Heart right ventricle (tissue), 16 donors: ENCODE measurements around the gene MRTFA. TPM values are rescaled to one million over a fixed set of nuclear protein-coding genes. Genes with fewer than 3 reads are reported as not detected.

ENCODE experiments used
- ATAC-seq, 8 donors: fragments of 200-7000 bp; cut with Tn5 transposase; one replicate each; pipeline ENCODE4 v1.9.1; 2020; ENCODE audit warnings: mild to moderate bottlenecking in 8 of 8, moderate library complexity in 8 of 8, moderate number of reproducible peaks in 1 of 8
- DNase-seq, 2 donors: peaks; one replicate each; pipeline ENCODE4 v3.0.0-alpha.2; 2020
- H3K27ac ChIP-seq, 10 donors: fragments of 200-600 bp; sonication (generic) in 2 of 10; one replicate each; pipeline versions ENCODE4 v1.5.0 to v1.8.0; 2020 to 2022; ENCODE audit warnings: mild to moderate bottlenecking in 3 of 10
- H3K27me3 ChIP-seq, 7 donors: fragments of 200-600 bp; one replicate each; pipeline ENCODE4 v1.8.0; 2021 to 2022; ENCODE audit warnings: mild to moderate bottlenecking in 2 of 7
- H3K36me3 ChIP-seq, 9 donors: fragments of 200-600 bp; sonication (generic) in 1 of 9; one replicate each; pipeline versions ENCODE4 v1.5.0 to v1.8.0; 2020 to 2022; ENCODE audit warnings: mild to moderate bottlenecking in 2 of 9
- H3K4me1 ChIP-seq, 9 donors: fragments of 200-600 bp; sonication (generic) in 1 of 9; one replicate each; pipeline versions ENCODE4 v1.5.0 to v1.8.0; 2020 to 2022; ENCODE audit warnings: mild to moderate bottlenecking in 4 of 9
- H3K4me3 ChIP-seq, 10 donors: fragments of 200-600 bp; sonication (generic) in 2 of 10; one replicate each; pipeline versions ENCODE4 v1.5.0 to v1.8.0; 2020 to 2022; ENCODE audit warnings: mild to moderate bottlenecking in 7 of 10, moderate library complexity in 2 of 10
- H3K9me3 ChIP-seq, 11 donors: fragments of 200-600 bp in 10 of 11; sonication (generic) in 2 of 11; one replicate each; pipeline versions ENCODE4 v1.5.0 to v1.8.0; 2013 to 2022; ENCODE audit warnings: mild to moderate bottlenecking in 2 of 11, control low read depth in 1 of 11, moderate library complexity in 1 of 11
- WGBS, 2 donors: extraction: QIAGEN DNeasy Blood & Tissue Kit; methylation state at CpG; one replicate each; pipeline ENCODE4 v1.1.7; 2013; ENCODE audit warnings: inconsistent platforms in 1 of 2; 5-methylcytosine and 5-hydroxymethylcytosine counted together
- intact Hi-C, 10 donors: fragments of 100-400 bp; cut with DNase I; formaldehyde crosslinking; loops; one replicate each; pipeline versions ENCODE4 v1.11.1 to v1.14.2; 2022
- polyA plus RNA-seq, 2 donors: library from polyadenylated mRNA; stranded (reverse); fragments of 200-250 nt; gene quantifications; one replicate each; pipeline ENCODE4 v1.2.3, GENCODE V29; 2013
- total RNA-seq, 10 donors: library from RNA; stranded (reverse); fragmentation: NEBNext Ultra II Directional in 3 of 10; extraction: Animal tissue kit (Norgen Biotek cat#: 25700) in 3 of 10; gene quantifications; one replicate each; pipeline versions ENCODE4 v1.2.1 to v1.2.4, GENCODE V29; 2021 to 2023
- TF ChIP-seq, protein P1 (sequence below), 9 donors: fragments of 200-600 bp; sonication (generic) in 2 of 9; IDR thresholded peaks; one replicate each; pipeline versions ENCODE4 v1.5.0 to v1.8.0; 2021 to 2022; ENCODE audit warnings: antibody characterized with exemption in 9 of 9, mild to moderate bottlenecking in 5 of 9, moderate library complexity in 1 of 9
- donor health status: Arrhythmogenic right ventricular cardiomyopathy.
- donor health status: ischemic (EF 13 %, LVEDD 7.1; RV severe dilation, severe dysfunction).
- donor health status: healthy with polysubstance abuse.
- donor health status: DM: no; HTN: yes; CAD: no.
- donor health status: DM: no; HTN: no; CAD: no.
- donor health status: ischemic (EF 25% LVEDD 6.9; RV normal size, moderate dysfunction).
- donor health status: ischemic (EF 25% LVEDD 5.7; RV mildly dilated, moderate dysfunction).
- donor health status: healthy.
- donor health status: DM: yes; HTN: yes; CAD: no.
- donor health status: Ischemic cardiomyopathy.
- donor health status: ischemic (EF 35%, LVEDD 5.7; RV mildly dilated, moderate dysfunction).
- donor health status: nonischemic (EF 11% LVEDD 7.7; RV severe dilation, severe dysfunction).
- donor health status: DM: yes; HTN: yes; CAD: no.
- donor health status: PGD.
- donor health status: ischemic (EF 29% LVEDD 5.4; RV normal size, mild dysfunction).
- donor health status: nonischemic (EF 23%, LVEDD 6.1; RV moderate dilation, normal function).

The MRTFA gene
- total and polyA plus RNA-seq, 12 donors: 13.2 to 30.9 (median 18.9) TPM

DNA sequence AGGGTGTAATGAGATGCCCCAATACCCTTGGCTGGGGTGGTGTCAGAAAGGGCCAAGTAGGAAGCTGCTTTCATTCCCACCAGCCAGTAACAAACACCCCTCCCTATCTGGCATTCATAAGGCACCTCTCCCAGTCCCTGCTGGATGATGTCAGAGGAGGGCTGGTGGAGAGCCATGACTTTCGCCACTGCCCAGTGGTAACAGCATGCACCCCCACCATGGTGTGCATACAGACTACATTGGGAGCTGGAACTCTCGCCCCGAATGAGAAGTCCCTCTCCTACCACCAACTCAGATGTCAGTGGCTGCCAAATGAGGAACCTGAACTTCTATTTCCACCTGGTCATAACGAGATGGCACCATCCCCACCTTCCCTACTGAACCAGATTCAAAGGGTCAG, 192.8 kb downstream of the MRTFA start:
- DNase-seq (no peak), ATAC-seq (peak in 6 of 8 donors; percentile 38 to 91 (median 66))
- Histone ChIP-seq H3K27ac (peak overlapping the region in 3 of 10 donors; percentile 9 to 45 (median 35)), H3K36me3 (peaks cover 0 to 7% (median 0%) of the 10 kb centered on the region in 9 donors), H3K9me3 (peaks cover 0 to 6% (median 0%) of the 10 kb centered on the region in 11 donors), H3K4me1 (peaks cover 2 to 98% (median 12%) of the 10 kb centered on the region in 9 donors), H3K4me3 (no peak overlapping the region), H3K27me3 (no peaks in the 10 kb centered on the region)
- intact Hi-C loops: loop anchor here in 1 of 10 donors (5.0 kb wide), 1 partner anchor 79 kb away; no protein-coding TSS in a partner anchor
- TF ChIP-seq, protein P1, sequence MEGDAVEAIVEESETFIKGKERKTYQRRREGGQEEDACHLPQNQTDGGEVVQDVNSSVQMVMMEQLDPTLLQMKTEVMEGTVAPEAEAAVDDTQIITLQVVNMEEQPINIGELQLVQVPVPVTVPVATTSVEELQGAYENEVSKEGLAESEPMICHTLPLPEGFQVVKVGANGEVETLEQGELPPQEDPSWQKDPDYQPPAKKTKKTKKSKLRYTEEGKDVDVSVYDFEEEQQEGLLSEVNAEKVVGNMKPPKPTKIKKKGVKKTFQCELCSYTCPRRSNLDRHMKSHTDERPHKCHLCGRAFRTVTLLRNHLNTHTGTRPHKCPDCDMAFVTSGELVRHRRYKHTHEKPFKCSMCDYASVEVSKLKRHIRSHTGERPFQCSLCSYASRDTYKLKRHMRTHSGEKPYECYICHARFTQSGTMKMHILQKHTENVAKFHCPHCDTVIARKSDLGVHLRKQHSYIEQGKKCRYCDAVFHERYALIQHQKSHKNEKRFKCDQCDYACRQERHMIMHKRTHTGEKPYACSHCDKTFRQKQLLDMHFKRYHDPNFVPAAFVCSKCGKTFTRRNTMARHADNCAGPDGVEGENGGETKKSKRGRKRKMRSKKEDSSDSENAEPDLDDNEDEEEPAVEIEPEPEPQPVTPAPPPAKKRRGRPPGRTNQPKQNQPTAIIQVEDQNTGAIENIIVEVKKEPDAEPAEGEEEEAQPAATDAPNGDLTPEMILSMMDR (IDR thresholded peaks at IDR 0.05): no peak
- WGBS, 2 donors: 82 to 84% methylated on average over 4 of the region's 4 CpGs

GRCh38 chr22:40441761-40442390, 194.6 kb downstream of the MRTFA start:
- intact Hi-C loops: loop anchor here in 1 of 10 donors (5.0 kb wide), 1 partner anchor 80 kb away; no protein-coding TSS in a partner anchor

GRCh38 chr22:40436505-40437431, 199.8 kb downstream of the MRTFA start:
- TF ChIP-seq, protein P1 (IDR thresholded peaks at IDR 0.05): peak; percentile 55 to 84 (median 71)
- intact Hi-C loops: loop anchor here (1.0 to 10.0 kb wide), 9 partner anchors 50 to 321 kb away; no protein-coding TSS in a partner anchor
- peaks cover 0 to 43% (median 4%) of the 10 kb centered on the region in 9 donors for H3K36me3 ChIP-seq
- peak overlapping the region in 6 of 10 donors; percentile 4 to 37 (median 32) for H3K4me3 ChIP-seq
- peak in 1 of 2 donors; percentile 51 for DNase-seq
- H3K9me3 ChIP-seq: no peaks in the 10 kb centered on the region
- no peaks in the 10 kb centered on the region for H3K27me3 ChIP-seq
- peak overlapping the region in 8 of 10 donors; percentile 36 to 78 (median 65) for H3K27ac ChIP-seq
- peaks cover 2 to 98% (median 36%) of the 10 kb centered on the region in 9 donors for H3K4me1 ChIP-seq
- ATAC-seq: peak; percentile 72 to 83 (median 77)
- WGBS, 2 donors: 15 to 19% methylated on average over 12 of the region's 12 CpGs

More at GRCh38 chr22:40441761-40442390, 194.6 kb downstream of the MRTFA start:
- ATAC-seq: no peak
- no peak for DNase-seq
- H3K27me3 ChIP-seq: no peaks in the 10 kb centered on the region
- WGBS, 2 donors: 91 to 92% methylated on average over 5 of the region's 5 CpGs
- TF ChIP-seq, protein P1 (IDR thresholded peaks at IDR 0.05): no peak
- peaks cover 2 to 98% (median 22%) of the 10 kb centered on the region in 9 donors for H3K4me1 ChIP-seq
- H3K27ac ChIP-seq: no peak overlapping the region
- H3K4me3 ChIP-seq: no peak overlapping the region
- peaks cover 0 to 6% (median 0%) of the 10 kb centered on the region in 11 donors for H3K9me3 ChIP-seq
- H3K36me3 ChIP-seq: peaks cover 0 to 7% (median 0%) of the 10 kb centered on the region in 9 donors

DNA sequence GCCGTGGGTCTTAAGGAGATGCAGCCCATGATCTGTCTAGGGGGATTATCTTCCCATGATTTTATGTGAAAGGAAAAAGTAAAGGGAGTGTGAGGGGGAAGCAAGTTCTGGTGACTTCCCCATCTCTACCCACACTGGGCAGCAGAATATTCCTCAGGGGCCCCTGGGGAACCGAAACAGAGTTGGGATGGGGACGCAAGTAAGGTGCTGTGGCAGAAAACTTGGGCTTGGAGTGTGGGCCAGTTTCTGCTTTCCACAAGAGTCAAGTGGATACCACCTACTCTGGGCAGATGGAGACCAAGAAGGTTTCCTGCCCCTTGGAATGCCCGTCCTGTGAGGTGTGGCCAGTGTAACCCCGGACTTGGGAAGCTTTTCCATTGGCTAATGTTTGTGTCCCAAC, 201.8 kb downstream of the MRTFA start:
- intact Hi-C loops: loop anchor here in 8 of 10 donors (5.0 to 10.0 kb wide), 5 partner anchors 53 to 323 kb away; no protein-coding TSS in a partner anchor
- WGBS, 2 donors: 88 to 93% methylated on average over 5 of the region's 5 CpGs
- Histone ChIP-seq H3K4me1 (peaks cover 2 to 82% (median 27%) of the 10 kb centered on the region in 9 donors), H3K9me3 (no peaks in the 10 kb centered on the region), H3K36me3 (peaks cover 0 to 56% (median 21%) of the 10 kb centered on the region in 9 donors), H3K4me3 (no peak overlapping the region), H3K27ac (peak overlapping the region in 1 of 10 donors; percentile 8), H3K27me3 (no peaks in the 10 kb centered on the region)
- DNase-seq: no peak
- no peak for ATAC-seq
- TF ChIP-seq, protein P1 (IDR thresholded peaks at IDR 0.05): no peak
